Ovary (tissue), 3 donors: ENCODE measurements around the gene VCL.

ENCODE experiments used
- CTCF ChIP-seq, 3 donors: fragments of 450-650 bp in 2 of 3; fragments of 200-600 bp in 1 of 3; IDR thresholded peaks; one replicate each; pipeline versions ENCODE4 v1.5.1 to v1.8.0; 2016 to 2022; ENCODE audit warnings: antibody characterized with exemption in 3 of 3, mild to moderate bottlenecking in 1 of 3
- EP300 ChIP-seq: sonication (generic); formaldehyde crosslinking; IDR thresholded peaks from one replicate; pipeline ENCODE4 v1.6.1; 2017; ENCODE audit warnings: antibody characterized with exemption
- POLR2A ChIP-seq: fragments of 450-650 bp; IDR thresholded peaks from one replicate; pipeline ENCODE4 v1.6.1; 2017; ENCODE audit warnings: antibody characterized with exemption, mild to moderate bottlenecking, moderate library complexity
- donor health status: DM: no; HTN: no; CAD: no.

GRCh38 chr10:74035303-74035702 lies 37.4 kb downstream of the VCL start:
- no peak for TF ChIP-seq POLR2A
- TF ChIP-seq CTCF (IDR thresholded peaks at IDR 0.05) = no peak
- no peak for TF ChIP-seq EP300
